ENCODE measurements around the gene TNRC18.
"Not testable (repeated sequence)": the region's sequence is repeated elsewhere in the genome, so short reads cannot be mapped to it uniquely, and the experiment has no call there.

The TNRC18 gene

GRCh38 chr7:5300366-5300765 lies 123.3 kb downstream of the TNRC18 start:
- no peak overlapping the region for H3K27ac ChIP-seq
- no peak overlapping the region for H3K4me3 ChIP-seq (ENCODE audit: low read depth, low read length)
- TF ChIP-seq, protein P1, sequence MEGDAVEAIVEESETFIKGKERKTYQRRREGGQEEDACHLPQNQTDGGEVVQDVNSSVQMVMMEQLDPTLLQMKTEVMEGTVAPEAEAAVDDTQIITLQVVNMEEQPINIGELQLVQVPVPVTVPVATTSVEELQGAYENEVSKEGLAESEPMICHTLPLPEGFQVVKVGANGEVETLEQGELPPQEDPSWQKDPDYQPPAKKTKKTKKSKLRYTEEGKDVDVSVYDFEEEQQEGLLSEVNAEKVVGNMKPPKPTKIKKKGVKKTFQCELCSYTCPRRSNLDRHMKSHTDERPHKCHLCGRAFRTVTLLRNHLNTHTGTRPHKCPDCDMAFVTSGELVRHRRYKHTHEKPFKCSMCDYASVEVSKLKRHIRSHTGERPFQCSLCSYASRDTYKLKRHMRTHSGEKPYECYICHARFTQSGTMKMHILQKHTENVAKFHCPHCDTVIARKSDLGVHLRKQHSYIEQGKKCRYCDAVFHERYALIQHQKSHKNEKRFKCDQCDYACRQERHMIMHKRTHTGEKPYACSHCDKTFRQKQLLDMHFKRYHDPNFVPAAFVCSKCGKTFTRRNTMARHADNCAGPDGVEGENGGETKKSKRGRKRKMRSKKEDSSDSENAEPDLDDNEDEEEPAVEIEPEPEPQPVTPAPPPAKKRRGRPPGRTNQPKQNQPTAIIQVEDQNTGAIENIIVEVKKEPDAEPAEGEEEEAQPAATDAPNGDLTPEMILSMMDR (IDR thresholded peaks at IDR 0.05; ENCODE audit: low read depth, low read length, missing control alignments), result no peak
- H3K36me3 ChIP-seq (replicated peaks), result no peaks in the 10 kb centered on the region
- DNase-seq, result no peak
- in situ Hi-C loops (cut with HindIII; ENCODE audit: low pct_ligation_motif_present, low sequenced_read_pairs), result no loop called here
- no peaks in the 10 kb centered on the region for H3K27me3 ChIP-seq (replicated peaks)

DNA sequence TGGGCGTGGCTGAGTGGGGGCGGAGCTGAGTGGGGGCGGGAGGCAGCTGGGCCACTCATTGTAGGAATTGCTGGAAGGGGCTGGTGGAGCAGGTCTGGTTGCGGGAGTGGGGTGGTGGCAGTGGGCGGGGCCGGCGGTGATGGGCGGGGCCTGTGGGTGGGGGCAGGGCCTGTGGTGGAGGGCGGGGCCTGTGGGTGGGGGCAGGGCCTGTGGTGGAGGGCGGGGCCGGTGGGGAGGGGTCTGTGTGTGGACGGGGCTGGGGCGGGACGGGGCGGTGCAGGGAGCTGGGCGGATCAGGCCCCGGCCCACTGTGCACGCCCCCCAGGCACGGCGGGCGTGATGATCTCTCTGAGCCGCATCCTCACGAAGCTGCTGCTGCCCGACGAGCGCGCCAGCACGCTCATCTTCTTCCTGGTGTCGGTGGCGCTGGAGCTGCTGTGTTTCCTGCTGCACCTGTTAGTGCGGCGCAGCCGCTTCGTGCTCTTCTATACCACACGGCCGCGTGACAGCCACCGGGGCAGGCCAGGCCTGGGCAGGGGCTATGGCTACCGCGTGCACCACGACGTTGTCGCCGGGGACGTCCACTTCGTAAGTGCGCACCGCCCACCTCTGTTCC lies 126.9 kb downstream of the TNRC18 start:
- Histone ChIP-seq H3K27ac (no peak overlapping the region), H3K27me3 (replicated peaks) (no peaks in the 10 kb centered on the region), H3K4me3 (ENCODE audit: low read depth, low read length) (no peak overlapping the region), H3K36me3 (replicated peaks) (no peaks in the 10 kb centered on the region)
- TF ChIP-seq, protein P1 (IDR thresholded peaks at IDR 0.05; ENCODE audit: low read depth, low read length, missing control alignments), result no peak
- no peak for DNase-seq
- in situ Hi-C loops (cut with HindIII; ENCODE audit: low pct_ligation_motif_present, low sequenced_read_pairs), result no loop called here

DNA sequence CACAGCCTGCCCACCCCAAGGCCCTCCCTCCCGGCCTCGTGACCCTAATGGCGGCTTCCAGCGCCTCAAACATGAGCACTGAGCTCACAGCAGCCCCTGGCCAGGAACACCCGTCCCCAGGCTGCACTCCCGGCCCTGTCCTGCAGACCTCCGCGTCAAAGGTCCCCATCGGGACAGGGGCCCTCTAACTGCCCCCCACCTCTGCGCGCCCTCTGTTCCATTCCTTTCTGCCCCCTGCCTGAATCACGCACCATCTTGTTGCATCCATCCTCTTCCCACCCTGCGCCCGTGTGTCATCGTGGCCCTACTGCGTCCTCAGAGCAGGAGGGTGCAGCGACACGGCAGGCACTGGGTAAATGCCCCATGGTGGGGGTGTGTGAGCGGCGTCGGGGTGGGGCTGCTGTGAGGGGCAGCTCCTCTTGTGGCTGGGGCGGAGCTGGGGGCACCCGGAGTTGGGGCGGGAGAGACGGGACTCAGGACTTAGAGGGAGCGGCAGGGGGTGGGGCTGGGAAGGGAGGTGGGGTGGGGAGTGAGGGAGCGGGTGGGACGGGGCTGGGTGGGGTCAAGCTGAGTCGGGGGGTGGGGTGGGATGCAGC lies 127.5 kb downstream of the TNRC18 start:
- in situ Hi-C loops (cut with HindIII; ENCODE audit: low pct_ligation_motif_present, low sequenced_read_pairs), result no loop called here
- DNase-seq, result no peak
- no peak overlapping the region for H3K27ac ChIP-seq
- TF ChIP-seq, protein P1 (IDR thresholded peaks at IDR 0.05; ENCODE audit: low read depth, low read length, missing control alignments), result no peak
- H3K4me3 ChIP-seq (ENCODE audit: low read depth, low read length), result no peak overlapping the region
- H3K36me3 ChIP-seq (replicated peaks), result no peaks in the 10 kb centered on the region
- no peaks in the 10 kb centered on the region for H3K27me3 ChIP-seq (replicated peaks)

GRCh38 chr7:5295039-5296014 lies 128.3 kb downstream of the TNRC18 start:
- Histone ChIP-seq H3K27me3 (replicated peaks) (no peaks in the 10 kb centered on the region), H3K36me3 (replicated peaks) (no peaks in the 10 kb centered on the region), H3K4me3 (ENCODE audit: low read depth, low read length) (no peak overlapping the region), H3K27ac (no peak overlapping the region)
- no peak for DNase-seq
- TF ChIP-seq, protein P1 (IDR thresholded peaks at IDR 0.05; ENCODE audit: low read depth, low read length, missing control alignments), result no peak
- in situ Hi-C loops (cut with HindIII; ENCODE audit: low pct_ligation_motif_present, low sequenced_read_pairs), result no loop called here

DNA sequence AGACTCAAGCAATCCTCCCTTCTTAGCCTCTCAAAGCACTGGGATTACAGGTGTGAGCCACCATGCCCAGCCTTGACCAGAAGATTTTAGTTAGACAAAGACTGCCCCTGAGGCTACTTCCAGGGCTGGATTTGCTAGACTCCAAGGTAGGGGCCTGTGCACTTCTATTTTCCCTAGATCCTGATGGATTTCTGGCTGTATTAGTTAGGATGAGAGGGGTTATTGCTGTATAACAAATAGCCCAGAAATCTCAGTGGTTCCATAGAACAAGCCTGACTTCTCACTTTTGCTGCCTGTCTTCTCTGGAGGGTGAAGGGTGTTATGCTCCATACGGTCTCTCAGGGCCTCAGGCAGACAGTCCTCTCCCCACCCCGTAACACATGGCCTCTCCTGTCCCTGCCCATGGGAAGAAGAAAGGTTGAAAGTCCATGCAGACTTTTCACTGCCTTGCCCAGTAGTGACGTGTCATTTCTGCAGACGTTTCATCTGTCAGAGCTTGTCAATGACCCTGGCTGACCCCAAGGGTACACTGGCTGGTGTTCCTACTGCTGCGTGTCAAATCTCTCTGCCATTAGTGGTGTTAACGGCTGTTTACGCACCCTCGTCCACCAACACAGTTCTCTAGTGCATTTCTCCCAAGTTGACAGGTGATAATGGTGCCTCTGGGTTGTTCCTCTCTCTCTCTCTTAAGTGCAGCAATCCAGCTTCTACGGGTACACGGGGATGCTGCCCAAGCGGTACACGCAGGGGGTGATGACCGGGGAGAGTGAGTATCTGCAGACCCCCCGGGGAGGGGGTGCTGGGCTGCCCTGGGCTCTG lies 129.3 kb downstream of the TNRC18 start:
- Histone ChIP-seq H3K36me3 (replicated peaks) (no peaks in the 10 kb centered on the region), H3K4me3 (ENCODE audit: low read depth, low read length) (no peak overlapping the region), H3K27me3 (replicated peaks) (no peaks in the 10 kb centered on the region), H3K27ac (no peak overlapping the region)
- in situ Hi-C loops (cut with HindIII; ENCODE audit: low pct_ligation_motif_present, low sequenced_read_pairs), result no loop called here
- TF ChIP-seq, protein P1 (IDR thresholded peaks at IDR 0.05; ENCODE audit: low read depth, low read length, missing control alignments), result no peak
- DNase-seq, result no peak

DNA sequence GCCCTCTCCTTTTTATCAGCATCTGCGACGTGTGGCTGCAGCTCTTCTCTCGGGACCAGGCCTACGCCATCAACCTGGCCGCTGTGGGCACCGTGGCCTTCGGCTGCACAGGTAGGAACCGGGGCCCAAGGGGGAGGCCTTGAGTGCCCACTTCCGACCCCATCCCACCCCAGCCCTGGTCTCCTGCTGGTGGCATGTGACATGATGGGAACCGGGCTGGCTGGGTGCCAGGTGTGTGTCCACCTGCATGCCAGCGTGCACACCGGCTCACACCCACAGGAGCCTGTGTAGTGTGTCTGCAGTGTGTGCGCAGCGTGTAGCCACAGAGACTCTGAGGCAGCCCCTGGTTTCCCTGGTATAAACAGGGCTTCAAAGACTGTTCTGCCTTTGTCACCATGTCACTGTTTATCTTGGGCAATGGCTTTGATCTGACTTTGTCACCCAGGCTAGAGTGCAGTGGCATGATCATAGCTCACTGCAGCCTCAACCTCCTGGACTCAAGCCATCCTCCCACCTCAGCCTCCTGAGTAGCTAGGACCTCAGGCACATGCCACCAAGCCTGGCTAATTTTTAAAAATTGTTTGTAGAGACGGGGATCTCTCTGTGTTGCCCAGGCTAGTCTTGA lies 131.8 kb downstream of the TNRC18 start:
- H3K4me3 ChIP-seq (ENCODE audit: low read depth, low read length); DNase-seq; in situ Hi-C loops (cut with HindIII; ENCODE audit: low pct_ligation_motif_present, low sequenced_read_pairs); H3K27ac ChIP-seq; H3K36me3 ChIP-seq (replicated peaks); H3K27me3 ChIP-seq (replicated peaks): not testable (repeated sequence)

Measured in brain microvascular endothelial cell (primary cell).